ENCODE results near the gene PET100.

The PET100 gene

GRCh38 chr19:7680606-7681339, 51.2 kb downstream of the PET100 start, which contains the start of gene TRAPPC5:
Gene TRAPPC5 (plus strand): TSS chr19:7680833. CDS start chr19:7682254, 1,421 bp downstream.
- peak in 1 of 2 experiments; percentile 58 for DNase-seq

Data from SW 1271 (cell line).